NCI-H524 treated with DMSO at 0.1 percent for 48 hours (cell line): Measurements from ENCODE around the gene FBLN7.

Source experiments
- DNase-seq: peaks from one replicate; lab custom pipeline; 2025; lab: John Stamatoyannopoulos, UW

FBLN7 gene

DNA sequence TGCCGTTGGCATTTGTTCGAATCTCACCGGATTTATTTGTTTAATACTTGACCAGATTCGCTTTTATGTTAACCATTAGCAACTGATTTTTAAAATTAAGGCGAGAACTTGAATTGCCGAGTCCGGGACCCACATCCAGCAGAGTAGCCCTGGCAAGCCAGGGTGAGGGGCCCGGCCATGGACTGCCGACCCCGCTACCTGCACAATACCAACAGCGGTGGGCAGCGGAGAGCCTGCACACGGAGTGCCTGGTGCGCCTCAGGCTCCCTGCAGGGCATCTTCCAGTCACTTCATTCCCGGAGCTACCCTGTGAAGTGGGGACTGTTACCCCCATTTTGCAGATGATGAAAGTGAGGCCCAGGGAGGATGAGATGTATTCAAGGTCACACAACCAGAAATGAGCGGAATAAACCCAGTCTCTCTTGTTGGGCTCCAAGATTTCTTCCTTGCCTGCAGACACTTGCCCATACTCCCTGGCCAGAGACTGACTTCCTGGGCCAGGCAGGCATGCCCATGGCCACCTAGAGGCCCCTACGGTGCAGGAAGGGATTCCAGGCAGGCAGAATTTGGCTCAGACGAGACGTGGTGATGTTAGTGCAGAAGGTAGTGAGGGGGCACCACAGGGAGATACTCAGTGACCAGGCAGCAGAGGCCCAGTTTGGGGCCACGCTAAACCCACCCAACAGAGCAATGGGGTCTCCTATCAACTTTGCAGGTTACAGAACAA, 2.9 kb downstream of the FBLN7 start:
- no peak for DNase-seq

DNA sequence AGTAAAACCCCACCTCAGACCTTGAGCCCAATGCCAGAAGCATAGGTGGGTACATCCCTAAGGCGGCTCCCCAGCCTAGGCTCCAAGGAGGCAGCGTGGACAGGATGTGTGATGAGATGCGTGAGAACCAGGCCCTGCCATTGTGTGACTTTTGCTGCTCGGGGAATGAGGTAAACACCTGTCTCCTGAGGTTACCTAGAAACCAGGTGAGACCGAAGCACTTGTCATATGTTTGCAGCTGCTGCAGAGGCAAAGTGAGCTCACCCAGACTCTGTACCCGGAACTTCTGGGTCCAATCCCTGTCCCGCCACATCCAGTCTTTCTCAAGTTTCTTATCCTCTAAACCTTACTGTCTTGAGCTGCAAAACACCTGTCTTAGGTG, 3.4 kb downstream of the FBLN7 start:
- DNase-seq, result no peak

DNA sequence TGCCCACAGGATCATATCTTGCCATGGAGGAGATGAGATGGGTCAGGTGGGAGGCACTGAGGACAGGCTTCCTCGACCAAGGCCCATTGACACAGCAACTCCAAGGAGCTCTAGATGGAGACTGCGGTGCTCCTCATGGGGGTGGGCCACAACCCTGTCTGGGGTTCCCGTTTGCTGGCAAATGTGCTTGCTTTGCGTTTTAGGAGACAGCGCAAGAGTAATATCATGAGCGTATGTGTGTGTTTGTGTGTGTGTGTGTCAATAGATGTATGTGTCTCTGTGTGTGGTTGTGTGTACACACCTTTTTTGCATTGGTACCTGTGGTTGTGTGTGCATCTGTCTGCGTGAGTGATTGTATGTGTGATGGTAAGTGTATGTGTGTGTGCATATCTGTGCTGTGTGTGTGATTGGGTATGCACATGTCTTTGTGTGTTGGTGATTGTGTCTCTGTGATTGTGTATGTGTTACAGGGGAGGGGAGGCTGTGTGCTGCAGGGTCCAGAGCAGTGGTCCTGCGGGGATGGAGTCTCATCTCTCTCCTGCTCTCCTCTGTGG, 4.4 kb downstream of the FBLN7 start:
- no peak for DNase-seq

DNA sequence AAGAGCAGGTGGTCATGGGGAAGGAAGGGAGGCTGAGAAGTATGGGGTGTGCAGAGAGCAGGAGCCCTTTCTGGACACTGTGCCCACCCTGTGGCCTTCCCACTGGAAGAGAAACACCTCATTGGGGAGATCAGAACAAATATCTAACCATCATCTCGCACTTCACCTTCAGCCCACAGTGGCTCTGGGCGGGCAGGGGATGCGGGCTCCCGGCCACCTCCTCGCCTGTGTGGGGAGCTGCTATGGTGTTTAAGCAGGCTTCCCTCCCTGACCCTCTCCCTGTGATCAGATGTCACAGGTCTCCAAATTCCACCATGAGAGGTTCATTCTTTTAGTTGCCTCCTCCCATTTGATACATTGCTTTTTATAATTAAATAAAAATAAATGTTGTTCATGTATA, 5.0 kb downstream of the FBLN7 start:
- no peak for DNase-seq

DNA sequence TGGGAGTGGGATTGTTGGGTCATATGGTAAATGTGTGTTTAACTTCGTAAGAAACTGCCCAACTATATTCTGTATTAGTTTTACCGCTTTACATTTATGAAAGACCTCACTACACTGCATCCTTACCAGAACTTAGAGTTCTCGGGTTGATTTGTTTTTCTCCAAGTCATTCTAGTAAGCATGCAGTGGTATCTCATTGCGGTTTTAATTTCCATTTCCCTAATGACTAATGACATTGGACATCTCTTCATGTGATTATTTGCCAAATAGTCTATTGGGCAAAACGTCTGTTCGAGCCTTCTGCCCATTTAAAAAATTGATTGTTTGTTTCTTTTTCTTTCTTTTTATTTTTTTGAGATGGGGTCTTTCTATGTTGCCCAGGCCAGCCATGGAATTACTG, 6.8 kb downstream of the FBLN7 start:
- no peak for DNase-seq

DNA sequence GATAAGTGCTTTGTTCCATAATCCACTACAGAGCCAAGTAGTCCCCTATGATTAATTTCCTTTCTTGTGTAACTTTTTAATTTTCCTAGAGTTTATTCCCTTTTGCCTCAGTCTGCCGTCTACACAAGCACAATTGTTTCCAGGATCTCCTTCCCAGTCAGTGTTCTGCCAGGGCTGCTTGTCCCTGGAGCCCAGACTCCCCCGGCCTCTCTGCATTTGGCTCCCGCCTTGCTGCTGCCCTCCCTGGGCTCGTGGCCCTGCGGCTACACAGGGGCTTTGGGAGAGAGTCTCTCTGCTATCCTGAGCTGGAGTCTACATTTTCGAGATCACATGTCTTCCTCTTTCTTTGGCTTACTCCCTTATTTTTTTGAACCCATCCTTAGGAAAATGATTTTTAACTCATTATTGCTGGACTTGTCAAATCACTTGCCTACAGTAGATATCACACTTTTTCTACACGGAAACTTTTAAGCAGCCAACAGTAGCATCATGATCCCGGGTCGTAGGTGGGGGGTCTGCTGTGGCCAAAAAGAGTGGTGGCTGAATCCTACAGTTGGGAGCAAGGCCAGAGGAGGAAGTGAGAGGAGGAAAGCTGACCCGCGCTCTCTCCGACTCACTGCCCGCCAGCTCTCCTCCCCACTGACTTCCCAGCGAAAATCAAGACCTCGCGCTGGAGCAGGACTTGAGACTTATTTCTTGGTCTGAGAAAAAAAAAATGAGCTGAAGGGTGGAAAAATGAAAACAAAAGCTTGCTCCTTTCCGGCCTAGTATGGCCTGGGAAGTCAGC, 9.4 kb downstream of the FBLN7 start:
- no peak for DNase-seq

DNA sequence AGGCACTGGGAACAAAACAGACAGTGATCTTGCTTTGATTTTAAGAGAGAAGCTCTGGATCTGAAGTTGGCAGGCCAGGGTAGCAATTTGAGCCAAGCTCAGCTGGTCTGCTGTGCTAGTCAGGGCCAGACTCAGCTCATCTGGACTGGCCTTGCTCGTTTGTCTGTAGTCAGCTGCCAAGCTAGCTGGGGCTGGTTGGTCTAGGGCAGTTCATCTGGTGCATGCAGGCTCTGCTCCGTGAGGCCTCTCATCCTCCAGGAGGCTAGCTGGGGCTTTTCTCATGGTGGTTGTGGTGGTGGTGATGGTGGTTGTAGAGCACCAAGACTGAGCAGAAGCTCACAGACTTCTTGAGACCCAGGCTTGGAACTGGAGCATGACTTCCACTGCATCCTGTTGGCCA, 10.3 kb downstream of the FBLN7 start:
- no peak for DNase-seq

DNA sequence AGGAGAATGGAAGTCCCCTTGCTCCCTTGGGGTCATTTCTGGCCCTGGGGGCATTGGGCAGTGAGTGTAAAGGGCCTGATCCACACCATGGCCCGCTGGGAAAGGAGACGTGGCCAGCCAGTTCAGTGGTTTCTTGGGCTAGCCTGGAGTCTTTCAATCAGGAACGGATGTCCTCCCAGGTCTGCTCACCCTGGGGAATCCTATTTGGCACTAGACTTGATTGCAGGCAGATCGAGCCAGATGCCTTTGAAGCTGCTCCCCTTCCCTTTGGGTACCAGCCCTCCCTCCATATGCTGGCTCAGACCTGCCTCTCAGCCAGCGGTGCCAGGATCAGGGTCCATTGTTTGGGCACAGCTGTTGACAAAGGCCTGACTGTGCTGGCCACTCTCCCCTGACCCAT, 11.0 kb downstream of the FBLN7 start:
- DNase-seq, result no peak

DNA sequence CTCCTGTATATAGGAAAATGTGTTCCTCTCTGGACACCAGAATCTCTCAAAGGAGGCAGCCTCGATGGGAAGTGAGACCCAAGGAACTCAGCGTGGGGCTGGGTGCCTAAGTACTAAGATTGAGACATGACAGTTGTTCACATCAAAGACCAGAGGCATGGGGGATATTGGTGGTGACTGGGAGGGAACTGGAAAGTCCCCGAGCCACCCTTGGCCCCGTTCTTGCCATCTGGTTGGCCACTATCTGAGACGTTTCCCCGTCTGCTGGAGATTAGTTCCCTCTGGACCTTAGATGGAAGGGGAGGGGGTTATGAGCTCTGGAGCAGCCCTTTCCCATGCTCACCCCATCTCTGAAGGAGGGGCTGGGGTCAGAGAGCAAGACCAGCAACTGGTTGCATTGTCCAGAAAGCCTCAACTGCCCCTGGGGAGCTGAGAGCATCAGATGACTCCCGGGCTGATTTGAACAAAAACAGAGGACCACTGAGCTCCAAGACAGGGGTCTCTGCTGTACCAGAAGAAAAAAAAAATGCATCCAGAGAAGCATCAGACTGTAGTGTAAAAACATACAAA, 11.8 kb downstream of the FBLN7 start:
- DNase-seq, result no peak

DNA sequence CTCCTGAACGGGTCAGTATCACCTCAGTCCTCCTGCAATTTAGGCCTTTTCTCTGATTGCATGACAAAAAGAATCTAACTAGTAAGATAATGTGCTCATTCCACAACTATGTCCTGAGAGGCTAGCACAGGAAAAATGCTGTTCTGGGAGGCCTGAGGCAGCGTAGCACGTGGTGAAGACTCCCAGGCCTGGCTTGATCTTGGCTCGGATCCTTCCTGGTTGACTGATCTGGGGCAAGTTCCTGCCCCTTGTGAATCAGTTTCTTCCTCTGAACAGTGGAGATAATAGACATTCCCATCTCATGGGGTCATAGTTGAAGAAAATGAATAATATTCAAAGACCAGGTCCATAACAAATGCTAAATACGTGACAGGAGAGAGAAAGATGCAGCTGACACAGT, 12.3 kb downstream of the FBLN7 start:
- DNase-seq, result no peak

DNA sequence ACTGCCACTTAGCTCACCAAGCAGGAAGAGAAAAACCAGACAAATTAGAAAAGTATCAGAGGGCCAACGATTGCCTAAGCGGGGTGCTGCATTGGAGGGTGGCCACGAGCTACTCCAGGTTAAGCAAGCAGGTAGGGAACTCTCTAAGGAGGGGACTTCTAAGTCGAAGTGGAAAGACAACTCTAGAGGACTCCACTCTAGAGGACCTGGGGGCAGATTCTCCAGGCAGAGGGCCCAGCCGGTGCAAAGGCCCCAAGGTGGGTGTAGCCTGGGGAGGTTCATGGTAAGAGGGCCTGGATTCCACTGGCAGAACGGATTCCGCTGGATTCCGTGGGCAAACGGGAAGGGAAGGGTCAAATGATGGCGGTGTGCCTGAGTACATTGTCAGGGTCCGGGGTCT, 12.7 kb downstream of the FBLN7 start:
- no peak for DNase-seq

DNA sequence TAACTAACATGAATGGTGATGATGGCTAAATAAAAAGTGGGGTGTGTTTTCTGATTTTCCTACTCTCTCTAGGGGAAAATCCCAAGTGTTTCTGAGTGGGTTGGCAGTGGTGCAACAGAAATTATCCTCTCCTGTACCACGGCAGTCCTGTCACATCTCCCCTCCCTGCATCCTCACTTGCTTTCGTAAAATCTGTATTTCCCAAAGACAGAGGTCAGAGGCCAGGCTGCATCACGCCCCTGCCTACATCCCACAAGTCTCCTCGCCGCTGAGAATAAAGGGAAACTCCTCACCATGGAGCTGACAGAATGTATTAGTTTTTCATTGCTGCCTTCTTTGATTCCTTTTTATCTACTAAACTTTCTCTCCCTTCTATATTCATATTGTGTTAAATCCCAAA, 13.1 kb downstream of the FBLN7 start:
- DNase-seq, result no peak

DNA sequence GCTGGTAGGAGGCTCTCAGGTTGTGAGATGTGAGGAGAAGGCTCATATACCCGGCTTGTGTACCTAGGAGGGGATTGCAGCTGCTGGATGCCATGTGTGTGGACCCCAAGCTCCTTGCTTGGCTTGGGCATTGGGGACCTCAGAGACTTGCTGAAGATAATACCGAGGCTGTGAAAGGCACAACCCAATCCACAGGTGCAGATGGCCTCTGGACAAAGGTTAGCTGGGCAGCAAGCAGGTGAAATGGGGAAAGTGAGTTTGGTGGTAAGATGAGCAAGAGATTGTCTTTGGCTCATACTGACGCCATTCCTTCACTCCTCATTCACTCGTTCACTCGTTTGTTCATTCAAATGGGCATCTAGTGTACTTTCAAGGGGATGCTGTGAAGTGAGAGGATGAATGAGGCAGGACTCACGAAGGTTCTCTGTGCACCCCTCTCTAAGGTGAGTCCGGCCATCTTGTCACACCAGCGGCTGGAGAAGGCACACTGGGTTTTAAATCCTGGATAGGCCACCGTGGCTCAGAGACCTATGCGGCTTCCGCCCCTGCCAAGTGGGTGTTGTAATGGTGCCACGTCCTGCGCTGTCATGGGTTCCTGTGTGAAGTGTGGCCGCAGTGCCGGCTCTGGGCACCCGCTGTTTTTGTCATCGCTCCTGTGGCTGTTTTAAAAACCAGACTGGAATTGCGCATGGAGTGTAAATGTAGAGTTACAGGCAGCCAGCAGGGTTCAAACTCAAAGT, 13.7 kb downstream of the FBLN7 start:
- DNase-seq, result no peak

DNA sequence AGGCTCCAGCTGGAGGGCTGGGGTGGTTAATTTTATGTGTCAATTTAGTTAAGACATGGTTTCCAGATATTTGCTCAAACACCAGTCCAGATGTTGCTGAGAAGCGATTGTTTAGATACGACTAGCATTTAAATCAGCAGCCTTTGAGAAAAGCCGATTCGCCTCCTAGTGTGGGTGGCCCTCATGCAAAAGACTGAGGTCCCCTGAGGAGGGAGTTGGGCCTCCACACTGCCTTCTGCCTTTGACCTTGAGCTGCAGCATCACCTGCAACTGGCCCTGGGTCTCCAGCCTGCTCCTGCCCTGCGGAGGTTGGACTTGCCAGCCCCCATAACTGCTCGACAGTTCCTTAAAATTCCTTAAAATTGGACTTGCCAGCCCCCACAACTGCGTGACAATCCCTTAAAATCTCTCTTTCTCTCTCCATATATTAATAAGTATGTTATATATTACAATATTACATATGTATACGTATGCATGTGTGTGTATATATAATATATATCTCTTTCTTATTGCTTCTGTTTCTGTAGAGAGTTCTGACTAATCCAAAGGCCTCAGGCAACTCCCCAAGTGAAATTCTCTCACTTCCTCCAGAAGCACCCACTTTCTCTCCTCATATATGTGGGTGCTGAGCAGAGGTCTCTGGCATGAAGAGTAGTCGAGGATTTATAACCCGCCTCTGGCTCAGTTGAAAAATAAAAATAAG, 14.4 kb downstream of the FBLN7 start:
- DNase-seq, result no peak

DNA sequence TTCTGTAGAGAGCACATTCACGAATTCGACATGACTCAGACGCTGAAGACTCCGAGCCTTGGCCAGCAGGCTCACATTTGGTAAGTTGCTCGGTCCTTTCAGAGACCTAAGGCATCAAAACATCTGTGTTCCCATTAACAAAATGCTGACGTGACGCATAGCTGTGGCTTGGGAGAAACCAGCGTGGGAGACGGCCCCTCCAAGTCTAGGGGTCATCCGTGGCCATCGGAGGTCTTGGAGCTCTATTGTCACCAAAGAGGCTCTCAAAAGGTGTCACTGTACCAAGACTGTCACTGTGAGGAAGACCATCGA, 14.9 kb downstream of the FBLN7 start:
- DNase-seq, result no peak

DNA sequence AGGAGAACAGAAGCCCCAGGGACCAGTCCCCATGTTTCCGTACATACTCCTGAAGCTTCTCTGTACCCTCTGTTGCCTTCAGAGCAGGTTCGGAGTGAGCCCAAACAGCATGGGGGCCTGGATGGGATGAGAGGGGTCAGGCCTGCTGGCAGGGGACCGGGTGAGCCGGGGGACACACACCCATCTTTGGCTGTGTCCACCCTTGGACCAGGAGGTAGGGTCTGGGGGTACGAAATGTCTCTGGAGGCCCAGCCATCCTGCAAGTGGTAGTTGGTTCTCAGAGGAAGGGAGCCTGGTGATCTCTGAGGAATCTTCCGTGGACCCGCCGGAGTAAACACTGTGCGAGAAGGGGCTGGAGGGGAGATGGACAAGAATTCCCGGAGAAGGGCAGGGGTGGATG, 15.3 kb downstream of the FBLN7 start:
- DNase-seq, result no peak

DNA sequence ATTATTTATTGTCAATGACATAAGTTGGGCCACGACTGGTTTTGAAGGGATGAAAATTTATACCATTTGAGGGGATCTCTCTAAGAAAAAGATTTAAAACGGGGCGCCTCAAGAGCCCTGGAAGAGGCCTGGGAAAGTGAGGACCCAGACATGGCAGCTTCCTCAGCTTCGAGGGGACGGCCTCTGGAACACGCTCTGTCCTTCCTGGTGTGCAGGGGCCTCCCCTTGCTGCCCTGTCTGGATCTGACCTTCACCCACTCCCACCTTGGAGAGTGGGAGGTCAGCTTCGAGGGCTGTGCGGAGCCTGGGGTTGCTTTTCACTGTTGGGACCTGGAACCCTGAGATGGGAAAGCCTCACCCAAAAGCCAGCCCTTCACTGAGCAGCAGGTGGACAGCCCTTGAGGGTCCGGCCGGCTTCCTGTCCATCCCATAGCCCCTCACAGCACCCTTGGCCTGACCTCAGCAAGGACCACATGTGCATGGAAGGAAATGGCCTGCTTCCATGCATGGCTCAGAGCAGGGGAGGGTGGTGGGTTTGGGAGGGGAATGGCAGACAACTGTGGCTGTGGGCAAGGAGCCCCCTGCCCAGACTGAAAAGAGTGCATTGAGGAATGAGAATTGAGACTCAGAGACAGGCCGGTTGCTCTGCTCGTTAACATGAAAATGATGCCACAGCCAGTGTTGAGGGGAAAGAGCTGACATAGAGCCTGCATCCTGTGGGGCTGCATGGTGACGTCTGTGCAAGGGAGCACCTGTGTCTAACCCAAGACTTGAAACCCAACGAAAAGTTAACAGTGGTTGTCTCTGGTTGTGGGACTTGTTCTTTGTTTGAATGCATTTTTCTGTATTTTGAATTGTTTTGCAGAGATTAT, 16.3 kb downstream of the FBLN7 start:
- DNase-seq, result no peak

DNA sequence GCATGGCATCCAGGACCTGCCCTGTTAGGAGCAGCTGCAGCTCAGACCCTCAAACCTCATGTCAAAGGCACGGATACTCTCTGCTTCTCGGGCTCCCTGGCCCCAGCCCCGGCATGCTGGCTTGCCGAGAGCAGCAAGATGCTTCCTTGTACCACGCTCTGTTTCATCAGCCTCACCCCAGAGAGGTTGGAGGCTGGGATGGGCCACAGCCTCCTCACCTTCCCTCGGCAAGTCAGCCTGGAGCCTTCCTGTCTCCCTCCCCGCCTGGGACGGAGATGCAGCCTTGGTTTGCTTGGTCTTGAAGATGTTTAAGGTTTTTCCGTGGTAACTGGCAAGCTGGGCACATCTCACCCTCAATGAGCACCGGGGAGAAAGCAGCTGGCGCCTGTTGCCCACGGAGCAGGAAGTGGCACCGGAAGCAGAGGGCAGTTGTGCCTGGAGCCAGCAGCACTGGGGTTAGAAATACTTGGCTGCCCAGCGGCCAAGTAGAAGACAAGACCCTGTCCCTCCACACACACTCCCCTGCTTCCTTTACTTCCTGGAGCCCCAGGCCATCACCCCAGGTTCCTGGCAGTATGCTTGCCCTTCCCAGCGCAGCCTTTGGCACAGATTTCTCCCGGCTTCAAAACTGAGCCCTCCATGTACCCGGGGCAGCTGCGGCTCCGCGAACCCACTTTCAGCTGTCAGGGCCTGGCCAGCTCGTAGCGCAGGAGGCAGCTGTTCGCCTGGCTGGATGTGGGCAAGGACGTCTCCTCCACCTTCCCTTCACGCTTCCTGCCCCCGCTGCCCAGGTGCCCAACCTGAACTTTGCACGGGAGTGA, 17.4 kb downstream of the FBLN7 start:
- DNase-seq, result no peak

DNA sequence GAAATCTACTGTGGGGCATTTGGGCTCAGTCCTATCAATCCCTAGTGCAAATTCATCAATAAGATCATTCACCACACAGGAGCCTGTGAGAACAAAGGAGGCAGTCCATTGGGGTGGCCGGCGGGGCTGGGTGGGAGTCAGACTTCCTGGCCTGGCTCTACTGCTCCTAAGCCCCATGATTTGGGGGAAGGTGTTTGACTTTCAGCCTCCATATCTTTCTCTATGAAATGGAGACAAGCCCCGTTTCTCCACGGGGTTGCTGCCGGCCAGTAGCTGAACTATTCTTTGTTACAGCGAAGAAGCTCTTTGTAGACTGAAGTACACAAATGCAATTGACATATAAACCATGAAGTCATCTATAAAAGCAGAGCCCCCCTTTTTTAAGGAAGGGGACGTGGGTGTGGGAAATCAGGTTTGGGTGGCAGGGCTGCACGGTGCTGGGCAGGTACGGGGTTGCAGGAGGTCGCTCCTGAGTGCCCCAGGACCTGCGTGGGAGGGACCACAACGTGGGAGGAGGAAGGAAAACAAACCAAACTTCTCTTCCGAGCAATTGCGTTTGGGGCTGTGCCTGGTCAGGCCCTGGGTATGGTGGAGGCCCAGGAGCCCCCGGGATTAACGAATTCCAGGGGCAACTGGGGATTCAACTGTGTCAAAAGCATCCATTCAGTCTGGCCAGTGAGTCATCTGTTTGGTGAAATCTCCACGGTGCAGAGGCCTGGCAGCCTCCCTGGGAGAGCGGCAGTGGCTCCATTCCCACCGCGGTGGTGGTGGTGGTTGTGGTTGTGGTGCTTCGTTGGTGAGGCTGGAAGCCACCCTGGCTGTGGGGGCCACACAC, 18.2 kb downstream of the FBLN7 start:
- DNase-seq, result no peak
